Endothelial cell (in vitro differentiated cells): ENCODE data around the gene ACKR4. TPM values are rescaled to one million over a fixed set of nuclear protein-coding genes. Genes with fewer than 3 reads are reported as not detected.

Source experiments
- DNase-seq: peaks from one replicate; pipeline ENCODE4 v3.0.0; 2021; ENCODE audit warnings: low spot score
- H3K27ac Mint-ChIP-seq: one replicate; pipeline ENCODE4 v1.8.0; 2021; ENCODE audit warnings: mixed read lengths, inconsistent platforms; ENCODE audit not compliant: unreplicated experiment
- H3K27me3 Mint-ChIP-seq: one replicate; pipeline ENCODE4 v1.8.0; 2021; ENCODE audit warnings: mild to moderate bottlenecking, moderate library complexity, mixed read lengths, inconsistent platforms; ENCODE audit not compliant: unreplicated experiment
- H3K36me3 Mint-ChIP-seq: one replicate; pipeline ENCODE4 v1.8.0; 2021; ENCODE audit warnings: mild to moderate bottlenecking, low read depth, mixed read lengths, inconsistent platforms; ENCODE audit not compliant: unreplicated experiment
- H3K4me1 Mint-ChIP-seq: one replicate; pipeline ENCODE4 v1.8.0; 2021; ENCODE audit warnings: mild to moderate bottlenecking, mixed read lengths, inconsistent platforms; ENCODE audit not compliant: unreplicated experiment
- H3K4me3 Mint-ChIP-seq: one replicate; pipeline ENCODE4 v1.8.0; 2021; ENCODE audit warnings: mild to moderate bottlenecking, mixed read lengths, inconsistent platforms; ENCODE audit not compliant: unreplicated experiment
- H3K9me3 Mint-ChIP-seq: one replicate; pipeline ENCODE4 v1.8.0; 2021; ENCODE audit warnings: mixed read lengths, inconsistent platforms; ENCODE audit not compliant: unreplicated experiment
- total RNA-seq: library from RNA; stranded (reverse); fragmentation: NEBNext Ultra II Directional; extraction: Animal tissue kit (Norgen Biotek cat#: 25700); gene quantifications from one replicate; pipeline ENCODE4 v1.2.1, GENCODE V29; 2021; ENCODE audit not compliant: unreplicated experiment
- TF ChIP-seq, protein P1 (sequence below): fragments of 200-600 bp; sonication (generic); IDR thresholded peaks from one replicate; pipeline ENCODE4 v1.5.0; 2021; ENCODE audit warnings: antibody characterized with exemption; ENCODE audit not compliant: unreplicated experiment

The ACKR4 gene
- total RNA-seq, 1 donor from 2014 or later: not detected

DNA sequence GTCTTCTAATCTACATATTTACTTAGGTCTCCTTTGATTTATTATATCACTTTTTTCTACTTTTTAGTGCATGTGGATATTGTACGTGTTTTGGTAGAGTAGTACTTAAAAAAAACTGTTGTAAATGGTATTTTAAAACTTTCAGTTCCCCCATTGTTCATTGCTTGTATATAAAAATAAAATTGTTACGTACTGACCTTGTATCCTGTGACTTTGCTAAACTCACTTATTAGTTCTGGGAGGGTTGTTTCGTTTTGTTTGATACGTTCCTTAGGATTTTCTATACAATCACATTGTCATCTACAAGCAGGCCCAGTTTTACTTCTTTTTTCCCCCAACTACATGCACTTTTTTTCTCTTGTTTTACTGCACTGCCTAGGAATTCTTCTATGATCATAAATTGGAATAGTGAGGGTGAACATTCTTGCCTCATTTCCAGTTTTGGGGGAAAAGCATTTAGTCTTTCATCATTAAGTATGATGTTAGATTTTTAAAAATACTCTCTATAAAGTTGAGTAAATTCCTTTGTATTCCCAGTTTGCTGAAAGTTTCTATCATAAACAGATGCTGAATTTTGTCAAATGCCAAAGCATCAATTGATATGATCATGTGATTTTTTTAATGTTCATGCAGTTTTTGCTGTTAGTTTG, 33.5 kb upstream of the ACKR4 start:
- H3K9me3 Mint-ChIP-seq: no peaks in the 10 kb centered on the region
- H3K36me3 Mint-ChIP-seq: peaks cover 6% of the 10 kb centered on the region
- no peak for DNase-seq
- no peaks in the 10 kb centered on the region for H3K27me3 Mint-ChIP-seq
- TF ChIP-seq, protein P1, sequence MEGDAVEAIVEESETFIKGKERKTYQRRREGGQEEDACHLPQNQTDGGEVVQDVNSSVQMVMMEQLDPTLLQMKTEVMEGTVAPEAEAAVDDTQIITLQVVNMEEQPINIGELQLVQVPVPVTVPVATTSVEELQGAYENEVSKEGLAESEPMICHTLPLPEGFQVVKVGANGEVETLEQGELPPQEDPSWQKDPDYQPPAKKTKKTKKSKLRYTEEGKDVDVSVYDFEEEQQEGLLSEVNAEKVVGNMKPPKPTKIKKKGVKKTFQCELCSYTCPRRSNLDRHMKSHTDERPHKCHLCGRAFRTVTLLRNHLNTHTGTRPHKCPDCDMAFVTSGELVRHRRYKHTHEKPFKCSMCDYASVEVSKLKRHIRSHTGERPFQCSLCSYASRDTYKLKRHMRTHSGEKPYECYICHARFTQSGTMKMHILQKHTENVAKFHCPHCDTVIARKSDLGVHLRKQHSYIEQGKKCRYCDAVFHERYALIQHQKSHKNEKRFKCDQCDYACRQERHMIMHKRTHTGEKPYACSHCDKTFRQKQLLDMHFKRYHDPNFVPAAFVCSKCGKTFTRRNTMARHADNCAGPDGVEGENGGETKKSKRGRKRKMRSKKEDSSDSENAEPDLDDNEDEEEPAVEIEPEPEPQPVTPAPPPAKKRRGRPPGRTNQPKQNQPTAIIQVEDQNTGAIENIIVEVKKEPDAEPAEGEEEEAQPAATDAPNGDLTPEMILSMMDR: no peak
- peaks cover 25% of the 10 kb centered on the region for H3K4me1 Mint-ChIP-seq
- H3K27ac Mint-ChIP-seq: no peak overlapping the region
- no peak overlapping the region for H3K4me3 Mint-ChIP-seq

GRCh38 chr3:132564070-132564465, 33.0 kb upstream of the ACKR4 start:
- H3K9me3 Mint-ChIP-seq: no peaks in the 10 kb centered on the region
- H3K27ac Mint-ChIP-seq: no peak overlapping the region
- no peak overlapping the region for H3K4me3 Mint-ChIP-seq
- peaks cover 25% of the 10 kb centered on the region for H3K4me1 Mint-ChIP-seq
- no peaks in the 10 kb centered on the region for H3K27me3 Mint-ChIP-seq
- H3K36me3 Mint-ChIP-seq: peaks cover 6% of the 10 kb centered on the region
- TF ChIP-seq, protein P1: no peak
- no peak for DNase-seq

- TF ChIP-seq, protein P1: no peak
- Mint-ChIP-seq H3K27ac (no peak overlapping the region), H3K4me1 (peaks cover 18% of the 10 kb centered on the region), H3K4me3 (no peak overlapping the region), H3K27me3 (no peaks in the 10 kb centered on the region), H3K36me3 (peaks cover 7% of the 10 kb centered on the region), H3K9me3 (no peaks in the 10 kb centered on the region)
- DNase-seq: no peak
Measured at GRCh38 chr3:132568422-132568821, 28.6 kb upstream of the ACKR4 start.

DNA sequence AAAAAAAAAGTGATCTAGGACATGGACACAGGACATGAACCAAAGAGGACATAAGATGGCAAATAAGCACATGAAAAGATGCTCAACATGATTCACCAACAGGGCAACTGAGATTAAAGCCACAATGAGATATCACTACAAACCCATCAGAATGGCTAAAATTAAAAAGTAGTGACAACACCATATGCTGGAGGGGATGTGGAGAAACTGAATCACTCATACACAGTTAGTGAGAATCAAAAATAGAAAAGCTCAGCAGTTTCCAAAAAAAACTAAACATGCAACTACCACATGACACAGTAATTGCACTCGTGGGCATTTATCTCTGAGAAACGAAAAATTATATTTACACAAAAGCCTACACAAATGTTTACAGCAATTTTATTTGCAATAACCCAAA, 27.9 kb upstream of the ACKR4 start:
- H3K4me3 Mint-ChIP-seq: no peak overlapping the region
- no peak for DNase-seq
- H3K36me3 Mint-ChIP-seq: peaks cover 13% of the 10 kb centered on the region
- H3K27me3 Mint-ChIP-seq: no peaks in the 10 kb centered on the region
- TF ChIP-seq, protein P1: no peak
- peaks cover 18% of the 10 kb centered on the region for H3K4me1 Mint-ChIP-seq
- H3K27ac Mint-ChIP-seq: no peak overlapping the region
- H3K9me3 Mint-ChIP-seq: no peaks in the 10 kb centered on the region

GRCh38 chr3:132569580-132569979, 27.5 kb upstream of the ACKR4 start:
- H3K27me3 Mint-ChIP-seq: no peaks in the 10 kb centered on the region

More at GRCh38 chr3:132569580-132569979, 27.5 kb upstream of the ACKR4 start:
- Mint-ChIP-seq H3K4me3 (no peak overlapping the region), H3K9me3 (no peaks in the 10 kb centered on the region), H3K4me1 (peaks cover 18% of the 10 kb centered on the region), H3K36me3 (peaks cover 13% of the 10 kb centered on the region), H3K27ac (no peak overlapping the region)
- no peak for DNase-seq
- TF ChIP-seq, protein P1: no peak
